ENCODE measurements around the gene CYFIP2.

- TF ChIP-seq ARNT (IDR thresholded peaks at IDR 0.05) (no peak), SP1 (IDR thresholded peaks at IDR 0.05) (no peak), LEF1 (IDR thresholded peaks at IDR 0.05; ENCODE audit: borderline replicate concordance) (no peak), BHLHE40 (IDR thresholded peaks at IDR 0.05; ENCODE audit: borderline replicate concordance) (no peak), NFRKB (IDR thresholded peaks at IDR 0.05) (no peak), L3MBTL2 (conservative IDR thresholded peaks at IDR 0.05) (no peak), ELF4 (IDR thresholded peaks at IDR 0.05) (no peak), TARDBP (IDR thresholded peaks at IDR 0.05) (no peak)
Observed at GRCh38 chr5:157347301-157348048, 81.6 kb downstream of the CYFIP2 start.

Measured in HEK293T (cell line).